ENCODE data around the gene CCNL2. TPM values are rescaled to one million over a fixed set of nuclear protein-coding genes. Genes with fewer than 3 reads are reported as not detected.
"Not testable (repeated sequence)": the region's sequence is repeated elsewhere in the genome, so short reads cannot be mapped to it uniquely, and the experiment has no call there.

CCNL2 gene
- total and polyA plus RNA-seq, 8 donors: 33.4 to 739 (median 277) TPM

GRCh38 chr1:1373051-1373814 is 25.9 kb downstream of the CCNL2 start:
- WGBS, 5 donors: 77 to 87% (median 83%) methylated on average over 16 to 26 of the region's 26 CpGs
- Histone ChIP-seq H3K36me3 (peaks cover 0 to 25% (median 15%) of the 10 kb centered on the region in 4 donors), H3K27ac (peak overlapping the region in 1 of 5 donors; percentile 90), H3K27me3 (no peaks in the 10 kb centered on the region), H3K4me3 (peak overlapping the region in 2 of 4 donors; percentile 81 to 99), H3K9me3 (no peaks in the 10 kb centered on the region), H3K4me1 (peaks cover 29 to 47% (median 43%) of the 10 kb centered on the region in 4 donors)
- intact Hi-C loops (cut with DNase I; ENCODE audit: low total_unique reads): no loop called here
- no peak for DNase-seq
- no peak for TF ChIP-seq POLR2A (IDR thresholded peaks at IDR 0.05)
- TF ChIP-seq, protein P1, sequence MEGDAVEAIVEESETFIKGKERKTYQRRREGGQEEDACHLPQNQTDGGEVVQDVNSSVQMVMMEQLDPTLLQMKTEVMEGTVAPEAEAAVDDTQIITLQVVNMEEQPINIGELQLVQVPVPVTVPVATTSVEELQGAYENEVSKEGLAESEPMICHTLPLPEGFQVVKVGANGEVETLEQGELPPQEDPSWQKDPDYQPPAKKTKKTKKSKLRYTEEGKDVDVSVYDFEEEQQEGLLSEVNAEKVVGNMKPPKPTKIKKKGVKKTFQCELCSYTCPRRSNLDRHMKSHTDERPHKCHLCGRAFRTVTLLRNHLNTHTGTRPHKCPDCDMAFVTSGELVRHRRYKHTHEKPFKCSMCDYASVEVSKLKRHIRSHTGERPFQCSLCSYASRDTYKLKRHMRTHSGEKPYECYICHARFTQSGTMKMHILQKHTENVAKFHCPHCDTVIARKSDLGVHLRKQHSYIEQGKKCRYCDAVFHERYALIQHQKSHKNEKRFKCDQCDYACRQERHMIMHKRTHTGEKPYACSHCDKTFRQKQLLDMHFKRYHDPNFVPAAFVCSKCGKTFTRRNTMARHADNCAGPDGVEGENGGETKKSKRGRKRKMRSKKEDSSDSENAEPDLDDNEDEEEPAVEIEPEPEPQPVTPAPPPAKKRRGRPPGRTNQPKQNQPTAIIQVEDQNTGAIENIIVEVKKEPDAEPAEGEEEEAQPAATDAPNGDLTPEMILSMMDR (IDR thresholded peaks at IDR 0.05): no peak

GRCh38 chr1:1371746-1372711 is 27.1 kb downstream of the CCNL2 start:
- WGBS, 5 donors: 31 to 42% (median 35%) methylated on average over 7 to 26 of the region's 26 CpGs
- Histone ChIP-seq H3K27me3 (no peaks in the 10 kb centered on the region), H3K36me3 (peaks cover 0 to 25% (median 15%) of the 10 kb centered on the region in 4 donors), H3K4me3 (peak overlapping the region in 1 of 4 donors; percentile 25), H3K9me3 (no peaks in the 10 kb centered on the region), H3K4me1 (peaks cover 29 to 47% (median 43%) of the 10 kb centered on the region in 4 donors), H3K27ac (peak overlapping the region in 2 of 5 donors; percentile 32 to 49)
- TF ChIP-seq, protein P1 (IDR thresholded peaks at IDR 0.05): peak in 5 of 7 experiments; percentile 80 to 98 (median 96)
- TF ChIP-seq POLR2AphosphoS5 (IDR thresholded peaks at IDR 0.05) (no peak), EP300 (IDR thresholded peaks at IDR 0.05) (no peak), POLR2A (IDR thresholded peaks at IDR 0.05) (no peak)
- peak; percentile 78 to 85 for DNase-seq
- intact Hi-C loops (cut with DNase I; ENCODE audit: low total_unique reads): no loop called here

GRCh38 chr1:1371364-1371745 is 27.8 kb downstream of the CCNL2 start:
- Histone ChIP-seq H3K36me3 (peaks cover 0 to 25% (median 15%) of the 10 kb centered on the region in 4 donors), H3K9me3 (no peaks in the 10 kb centered on the region), H3K27ac (no peak overlapping the region), H3K4me1 (peaks cover 29 to 45% (median 42%) of the 10 kb centered on the region in 4 donors), H3K27me3 (no peaks in the 10 kb centered on the region), H3K4me3 (peak overlapping the region in 1 of 4 donors; percentile 25)
- 56 to 73% (median 65%) methylated on average over 11 to 12 of the region's 12 CpGs for WGBS, 5 donors
- DNase-seq: peak in 1 of 2 donors; percentile 51
- intact Hi-C loops (cut with DNase I; ENCODE audit: low total_unique reads): no loop called here
- TF ChIP-seq EP300 (IDR thresholded peaks at IDR 0.05): no peak
- no peak for TF ChIP-seq POLR2AphosphoS5 (IDR thresholded peaks at IDR 0.05)
- no peak for TF ChIP-seq POLR2A (IDR thresholded peaks at IDR 0.05)
- TF ChIP-seq, protein P1 (IDR thresholded peaks at IDR 0.05): no peak

- H3K27ac ChIP-seq: no peak overlapping the region
- peaks cover 25 to 40% (median 37%) of the 10 kb centered on the region in 4 donors for H3K4me1 ChIP-seq
- H3K4me3 ChIP-seq: no peak overlapping the region
- H3K9me3 ChIP-seq: no peaks in the 10 kb centered on the region
- TF ChIP-seq EP300 (IDR thresholded peaks at IDR 0.05): no peak
- TF ChIP-seq POLR2AphosphoS5 (IDR thresholded peaks at IDR 0.05): no peak
- TF ChIP-seq, protein P1 (IDR thresholded peaks at IDR 0.05): no peak
- TF ChIP-seq POLR2A (IDR thresholded peaks at IDR 0.05): no peak
- H3K36me3 ChIP-seq: peaks cover 0 to 25% (median 15%) of the 10 kb centered on the region in 4 donors
- H3K27me3 ChIP-seq: no peaks in the 10 kb centered on the region
- DNase-seq: no peak
- intact Hi-C loops (cut with DNase I; ENCODE audit: low total_unique reads): no loop called here
- 78 to 85% (median 80%) methylated on average over 9 to 16 of the region's 16 CpGs for WGBS, 5 donors
Observed at GRCh38 chr1:1370771-1371300, 28.3 kb downstream of the CCNL2 start.

DNA sequence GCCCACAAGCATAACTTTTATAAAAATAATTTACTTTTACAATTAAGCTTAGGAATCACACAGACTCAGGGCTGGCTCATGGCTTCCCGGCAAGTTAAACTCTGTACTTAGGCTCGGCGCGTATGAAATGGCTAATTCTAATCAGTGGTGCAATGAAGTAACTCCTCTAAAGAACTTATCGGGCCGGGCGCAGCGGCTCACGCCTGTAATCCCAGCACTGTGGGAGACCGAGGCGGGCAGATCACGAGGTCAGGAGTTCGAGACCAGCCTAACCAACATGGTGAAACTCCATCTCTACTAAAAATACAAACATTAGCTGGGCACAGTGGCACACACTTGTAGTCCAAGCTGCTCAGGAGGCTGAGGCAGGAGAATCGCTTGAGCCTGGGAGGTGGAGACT is 29.0 kb downstream of the CCNL2 start:
- intact Hi-C loops (cut with DNase I; ENCODE audit: low total_unique reads); H3K27me3 ChIP-seq; DNase-seq; H3K4me3 ChIP-seq; H3K27ac ChIP-seq; H3K9me3 ChIP-seq: not testable (repeated sequence)
- 86 to 96% (median 92%) methylated on average over 14 of the region's 14 CpGs for whole genome bisulfite sequencing, 5 donors
- H3K36me3 ChIP-seq: peaks cover 0 to 25% (median 15%) of the 10 kb centered on the region in 4 donors
- H3K4me1 ChIP-seq: peaks cover 24 to 39% (median 35%) of the 10 kb centered on the region in 4 donors
